ENCODE measurements around the gene MAGED1. TPM values are rescaled to one million over a fixed set of nuclear protein-coding genes. Genes with fewer than 3 reads are reported as not detected.

Gene MAGED1
- total RNA-seq, 2 experiments from 2014 or later = 60.1 to 63.0 TPM

- Mint-ChIP-seq H3K4me1 (ENCODE audit: low read depth) (no peaks in the 10 kb centered on the region), H3K36me3 (ENCODE audit: low read depth) (peaks cover 12% of the 10 kb centered on the region), H3K27me3 (no peaks in the 10 kb centered on the region), H3K27ac (no peak overlapping the region), H3K9me3 (no peaks in the 10 kb centered on the region), H3K4me3 (no peak overlapping the region)
- TF ChIP-seq, protein P1, sequence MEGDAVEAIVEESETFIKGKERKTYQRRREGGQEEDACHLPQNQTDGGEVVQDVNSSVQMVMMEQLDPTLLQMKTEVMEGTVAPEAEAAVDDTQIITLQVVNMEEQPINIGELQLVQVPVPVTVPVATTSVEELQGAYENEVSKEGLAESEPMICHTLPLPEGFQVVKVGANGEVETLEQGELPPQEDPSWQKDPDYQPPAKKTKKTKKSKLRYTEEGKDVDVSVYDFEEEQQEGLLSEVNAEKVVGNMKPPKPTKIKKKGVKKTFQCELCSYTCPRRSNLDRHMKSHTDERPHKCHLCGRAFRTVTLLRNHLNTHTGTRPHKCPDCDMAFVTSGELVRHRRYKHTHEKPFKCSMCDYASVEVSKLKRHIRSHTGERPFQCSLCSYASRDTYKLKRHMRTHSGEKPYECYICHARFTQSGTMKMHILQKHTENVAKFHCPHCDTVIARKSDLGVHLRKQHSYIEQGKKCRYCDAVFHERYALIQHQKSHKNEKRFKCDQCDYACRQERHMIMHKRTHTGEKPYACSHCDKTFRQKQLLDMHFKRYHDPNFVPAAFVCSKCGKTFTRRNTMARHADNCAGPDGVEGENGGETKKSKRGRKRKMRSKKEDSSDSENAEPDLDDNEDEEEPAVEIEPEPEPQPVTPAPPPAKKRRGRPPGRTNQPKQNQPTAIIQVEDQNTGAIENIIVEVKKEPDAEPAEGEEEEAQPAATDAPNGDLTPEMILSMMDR (IDR thresholded peaks at IDR 0.05) = no peak
- DNase-seq (no peak), ATAC-seq (no peak)
- CTCF ChIA-PET = no interaction called here
- intact Hi-C loops (cut with micrococcal nuclease) = no loop called here
- POLR2A ChIA-PET = interaction anchor here (0.6 kb wide), 1 partner anchor 38 kb away, joined by 3 read pairs; no protein-coding TSS in a partner anchor
Observed at GRCh38 chrX:51905711-51906110, 12.3 kb downstream of the MAGED1 start.

DNA sequence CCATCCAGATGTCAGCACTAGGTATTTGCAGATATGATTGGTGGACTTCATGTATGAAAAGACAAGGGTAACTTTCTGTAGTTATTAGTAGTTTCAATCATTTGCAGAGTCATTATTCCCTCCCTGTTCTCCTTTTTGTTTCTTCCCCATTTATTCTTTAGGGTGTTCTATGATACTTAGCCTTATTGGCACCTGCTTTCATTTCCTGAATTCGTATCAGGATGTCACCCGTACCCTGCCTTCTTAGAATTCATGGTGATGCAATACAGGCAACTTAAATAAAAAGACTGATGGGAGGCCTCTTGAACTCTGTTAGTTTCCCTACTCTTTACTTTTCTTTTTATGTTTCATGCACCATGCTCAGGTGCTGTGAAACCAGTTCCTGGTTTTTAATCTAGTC lies 24.2 kb downstream of the MAGED1 start:
- H3K4me1 Mint-ChIP-seq (ENCODE audit: low read depth) = no peaks in the 10 kb centered on the region
- H3K27me3 Mint-ChIP-seq = peaks cover 1% of the 10 kb centered on the region
- intact Hi-C loops (cut with micrococcal nuclease) = no loop called here
- ChIA-PET CTCF (no interaction called here), POLR2A (no interaction called here)
- H3K9me3 Mint-ChIP-seq = no peaks in the 10 kb centered on the region
- ATAC-seq (no peak), DNase-seq (no peak)
- H3K4me3 Mint-ChIP-seq = no peak overlapping the region
- TF ChIP-seq, protein P1 (IDR thresholded peaks at IDR 0.05) = no peak
- no peaks in the 10 kb centered on the region for H3K36me3 Mint-ChIP-seq (ENCODE audit: low read depth)
- no peak overlapping the region for H3K27ac Mint-ChIP-seq

DNA sequence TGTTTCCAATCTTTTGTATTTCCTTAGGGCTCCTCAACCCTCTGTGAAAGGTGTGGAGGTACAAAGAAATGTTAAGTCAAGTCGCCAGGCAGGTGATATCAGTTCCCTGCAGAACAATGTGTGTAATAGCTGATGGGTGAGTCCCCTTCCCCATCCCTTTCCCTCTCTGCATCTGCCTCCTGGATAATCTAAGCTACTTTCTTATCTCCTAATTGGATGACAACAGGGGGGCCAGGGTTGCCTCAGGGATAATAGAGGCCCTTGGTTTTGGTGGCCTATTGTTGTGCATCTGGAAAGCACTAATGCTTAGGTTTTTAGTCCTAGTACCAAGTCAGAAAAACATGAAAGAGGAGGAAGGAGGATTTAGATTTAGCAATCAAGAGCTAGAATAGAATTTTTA lies 29.1 kb downstream of the MAGED1 start:
- ATAC-seq (no peak), DNase-seq (no peak)
- TF ChIP-seq, protein P1 (IDR thresholded peaks at IDR 0.05) = no peak
- no peak overlapping the region for H3K27ac Mint-ChIP-seq
- POLR2A ChIA-PET = no interaction called here
- no peaks in the 10 kb centered on the region for H3K9me3 Mint-ChIP-seq
- no peaks in the 10 kb centered on the region for H3K27me3 Mint-ChIP-seq
- H3K4me3 Mint-ChIP-seq = no peak overlapping the region
- H3K4me1 Mint-ChIP-seq (ENCODE audit: low read depth) = no peaks in the 10 kb centered on the region
- CTCF ChIA-PET = no interaction called here
- intact Hi-C loops (cut with micrococcal nuclease) = no loop called here
- H3K36me3 Mint-ChIP-seq (ENCODE audit: low read depth) = no peaks in the 10 kb centered on the region

DNA sequence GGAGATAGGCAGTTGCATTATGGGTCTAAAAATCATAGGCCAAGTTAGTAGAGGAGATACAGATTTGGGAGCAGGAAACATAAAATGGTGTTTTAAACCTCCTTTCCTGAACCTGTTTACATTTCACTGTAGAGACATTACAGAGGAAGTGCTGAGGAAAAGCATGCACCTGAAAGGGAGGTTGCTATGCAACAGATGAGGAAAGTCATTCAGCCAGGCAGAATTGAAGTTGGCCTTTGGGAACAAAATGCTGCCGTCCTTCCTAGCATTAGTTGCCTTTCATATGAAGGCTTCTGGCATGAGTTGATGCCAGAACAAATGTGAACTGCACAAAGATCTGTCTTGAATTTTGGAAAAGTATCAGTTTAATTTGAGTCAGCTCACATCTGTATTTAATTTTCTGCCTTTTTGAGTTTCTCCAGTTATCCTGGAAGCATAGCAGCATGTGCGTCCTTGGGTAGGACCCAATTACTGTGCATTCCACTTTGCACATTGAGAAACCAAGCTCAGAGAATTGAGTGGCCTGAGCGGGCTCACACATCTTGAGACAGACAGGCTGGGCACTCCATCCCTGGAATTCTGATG lies 38.2 kb downstream of the MAGED1 start:
- Mint-ChIP-seq H3K27me3 (peaks cover 5% of the 10 kb centered on the region), H3K4me1 (ENCODE audit: low read depth) (no peaks in the 10 kb centered on the region), H3K9me3 (no peaks in the 10 kb centered on the region), H3K4me3 (no peak overlapping the region), H3K27ac (no peak overlapping the region), H3K36me3 (ENCODE audit: low read depth) (no peaks in the 10 kb centered on the region)
- DNase-seq (no peak), ATAC-seq (no peak)
- intact Hi-C loops (cut with micrococcal nuclease) = no loop called here
- TF ChIP-seq, protein P1 (IDR thresholded peaks at IDR 0.05) = no peak
- CTCF ChIA-PET = no interaction called here
- POLR2A ChIA-PET = no interaction called here

Other genes starting within 250 kb of the MAGED1 start
- not detected for gene CENPVL2, start 210.8 kb upstream of the MAGED1 start, total RNA-seq
- gene CENPVL1, start 183.1 kb upstream of the MAGED1 start, total RNA-seq = not detected
- gene GSPT2, start 150.2 kb upstream of the MAGED1 start, total RNA-seq = 10 to 100 TPM in 1 of 2 experiments, 1 to 10 TPM in 1; 9.7 to 10.0 TPM
- gene MAGED4B, start 175.6 kb downstream of the MAGED1 start, total RNA-seq = 1 to 10 TPM; 1.5 to 1.8 TPM

Measured in activated CD8-positive, alpha-beta T cell treated with anti-CD3 and anti-CD28 coated beads for 36 hours (primary cell).